Esophagus squamous epithelium (tissue), 5 donors: ENCODE measurements around the gene MIOS. TPM values are rescaled to one million over a fixed set of nuclear protein-coding genes. Genes with fewer than 3 reads are reported as not detected.

ENCODE experiments used
- DNase-seq: peaks from one replicate; lab custom pipeline; 2025; lab: John Stamatoyannopoulos, UW
- H3K27ac ChIP-seq, 4 donors: fragments of 200-600 bp; sonication (generic); one replicate each; pipeline ENCODE4 v1.5.1; 2016 to 2019; ENCODE audit warnings: mild to moderate bottlenecking in 1 of 4
- H3K27me3 ChIP-seq, 4 donors: fragments of 200-600 bp; sonication (generic); 1 replicate in 3 of 4; 2 replicates in 1 of 4; pipeline versions ENCODE4 v1.5.1 to v1.6.0; 2017 to 2021; ENCODE audit warnings: antibody characterized with exemption in 1 of 4
- H3K36me3 ChIP-seq, 3 donors: fragments of 200-600 bp; sonication (generic); one replicate each; pipeline ENCODE4 v1.5.1; 2016 to 2019
- H3K4me1 ChIP-seq, 3 donors: fragments of 200-600 bp; sonication (generic); one replicate each; pipeline ENCODE4 v1.5.1; 2017 to 2019
- H3K4me3 ChIP-seq, 4 donors: fragments of 200-600 bp; sonication (generic); 1 replicate in 3 of 4; 2 replicates in 1 of 4; pipeline ENCODE4 v1.5.1; 2016 to 2019; ENCODE audit warnings: mild to moderate bottlenecking in 2 of 4, moderate library complexity in 1 of 4
- H3K9me3 ChIP-seq, 3 donors: fragments of 200-600 bp; sonication (generic); one replicate each; pipeline ENCODE4 v1.5.1; 2016 to 2019
- POLR2A ChIP-seq, 4 donors: fragments of 450-650 bp; IDR thresholded peaks; one replicate each; pipeline ENCODE4 v1.6.1; 2017; ENCODE audit warnings: antibody characterized with exemption in 4 of 4, mild to moderate bottlenecking in 4 of 4, moderate library complexity in 3 of 4
- WGBS, 2 donors: methylation state at CpG; one replicate each; pipeline ENCODE4 v1.1.5; 2018; 5-methylcytosine and 5-hydroxymethylcytosine counted together
- intact Hi-C: fragments of 100-400 bp; cut with DNase I; formaldehyde crosslinking; loops from one replicate; pipeline ENCODE4 v1.15.0; 2022
- total RNA-seq, 4 donors: library from RNA; depleted of rRNA; stranded (reverse); fragments of >200 nt; gene quantifications; one replicate each; pipeline ENCODE4 v1.1.0, GENCODE V29; 2016
- TF ChIP-seq, protein P1 (sequence below), 6 experiments: fragments of 450-650 bp in 4 of 6; fragments of 200-600 bp in 2 of 6; sonication (generic) in 2 of 6; IDR thresholded peaks; one replicate each; pipeline ENCODE4 v1.5.1; 2016 to 2019; ENCODE audit warnings: antibody characterized with exemption in 6 of 6, mild to moderate bottlenecking in 4 of 6, moderate library complexity in 4 of 6
- donor health status: DM: yes; HTN: yes; CAD: no.

The MIOS gene
- total RNA-seq, 4 donors from 2014 or later: 36.5 to 62.9 (median 53.7) TPM

DNA sequence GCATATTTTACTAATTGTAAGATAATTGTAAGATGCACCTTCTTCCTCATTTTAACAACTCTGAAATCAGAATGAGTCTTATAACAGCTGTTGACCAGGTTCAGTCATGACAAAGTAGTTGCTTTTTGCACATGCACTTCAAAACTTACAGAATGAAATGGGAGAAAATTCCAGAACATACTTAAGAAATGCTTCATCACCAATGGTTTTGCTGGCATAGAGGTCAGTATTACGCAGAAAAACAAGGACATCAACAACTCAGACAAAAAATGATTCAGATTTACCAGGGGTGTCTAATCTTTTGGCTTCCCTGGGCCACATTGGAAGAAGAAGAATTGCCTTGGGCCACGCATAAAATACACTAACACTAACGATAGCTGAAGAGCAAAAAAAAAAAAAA lies 44.3 kb upstream of the MIOS start:
- TF ChIP-seq, protein P1, sequence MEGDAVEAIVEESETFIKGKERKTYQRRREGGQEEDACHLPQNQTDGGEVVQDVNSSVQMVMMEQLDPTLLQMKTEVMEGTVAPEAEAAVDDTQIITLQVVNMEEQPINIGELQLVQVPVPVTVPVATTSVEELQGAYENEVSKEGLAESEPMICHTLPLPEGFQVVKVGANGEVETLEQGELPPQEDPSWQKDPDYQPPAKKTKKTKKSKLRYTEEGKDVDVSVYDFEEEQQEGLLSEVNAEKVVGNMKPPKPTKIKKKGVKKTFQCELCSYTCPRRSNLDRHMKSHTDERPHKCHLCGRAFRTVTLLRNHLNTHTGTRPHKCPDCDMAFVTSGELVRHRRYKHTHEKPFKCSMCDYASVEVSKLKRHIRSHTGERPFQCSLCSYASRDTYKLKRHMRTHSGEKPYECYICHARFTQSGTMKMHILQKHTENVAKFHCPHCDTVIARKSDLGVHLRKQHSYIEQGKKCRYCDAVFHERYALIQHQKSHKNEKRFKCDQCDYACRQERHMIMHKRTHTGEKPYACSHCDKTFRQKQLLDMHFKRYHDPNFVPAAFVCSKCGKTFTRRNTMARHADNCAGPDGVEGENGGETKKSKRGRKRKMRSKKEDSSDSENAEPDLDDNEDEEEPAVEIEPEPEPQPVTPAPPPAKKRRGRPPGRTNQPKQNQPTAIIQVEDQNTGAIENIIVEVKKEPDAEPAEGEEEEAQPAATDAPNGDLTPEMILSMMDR (IDR thresholded peaks at IDR 0.05): no peak
- TF ChIP-seq POLR2A (IDR thresholded peaks at IDR 0.05): no peak
- no peak overlapping the region for H3K27ac ChIP-seq
- no peaks in the 10 kb centered on the region for H3K27me3 ChIP-seq
- H3K4me3 ChIP-seq: no peak overlapping the region
- intact Hi-C loops: no loop called here
- WGBS, 2 donors: 87 to 92% methylated on average over 3 of the region's 3 CpGs
- no peaks in the 10 kb centered on the region for H3K9me3 ChIP-seq
- no peak for DNase-seq
- H3K4me1 ChIP-seq: peaks cover 0 to 3% (median 0%) of the 10 kb centered on the region in 3 donors
- no peaks in the 10 kb centered on the region for H3K36me3 ChIP-seq

DNA sequence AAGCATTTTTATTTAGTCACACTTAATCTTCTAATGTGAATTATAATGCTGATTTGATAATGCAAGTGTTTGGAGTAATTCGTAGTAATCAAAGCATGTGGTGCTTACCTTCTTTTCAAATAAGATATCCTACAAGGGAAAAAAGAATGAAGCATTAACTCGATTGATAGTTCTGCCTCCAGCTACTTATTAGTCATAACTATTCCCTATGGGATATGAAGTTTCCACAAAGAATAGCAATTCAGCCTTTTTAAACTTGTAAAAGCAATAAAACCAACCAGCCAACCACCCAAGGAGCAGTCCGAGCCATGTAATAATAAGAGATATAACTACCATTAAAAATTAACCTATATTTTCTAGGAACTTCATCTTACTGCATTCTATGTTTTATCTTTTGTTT lies 42.6 kb upstream of the MIOS start:
- H3K4me1 ChIP-seq: no peaks in the 10 kb centered on the region
- 46 to 47% methylated on average over 3 of the region's 3 CpGs for WGBS, 2 donors
- H3K4me3 ChIP-seq: no peak overlapping the region
- TF ChIP-seq, protein P1 (IDR thresholded peaks at IDR 0.05): no peak
- TF ChIP-seq POLR2A (IDR thresholded peaks at IDR 0.05): no peak
- H3K36me3 ChIP-seq: no peaks in the 10 kb centered on the region
- no peaks in the 10 kb centered on the region for H3K27me3 ChIP-seq
- no peak overlapping the region for H3K27ac ChIP-seq
- intact Hi-C loops: no loop called here
- no peak for DNase-seq
- no peaks in the 10 kb centered on the region for H3K9me3 ChIP-seq

DNA sequence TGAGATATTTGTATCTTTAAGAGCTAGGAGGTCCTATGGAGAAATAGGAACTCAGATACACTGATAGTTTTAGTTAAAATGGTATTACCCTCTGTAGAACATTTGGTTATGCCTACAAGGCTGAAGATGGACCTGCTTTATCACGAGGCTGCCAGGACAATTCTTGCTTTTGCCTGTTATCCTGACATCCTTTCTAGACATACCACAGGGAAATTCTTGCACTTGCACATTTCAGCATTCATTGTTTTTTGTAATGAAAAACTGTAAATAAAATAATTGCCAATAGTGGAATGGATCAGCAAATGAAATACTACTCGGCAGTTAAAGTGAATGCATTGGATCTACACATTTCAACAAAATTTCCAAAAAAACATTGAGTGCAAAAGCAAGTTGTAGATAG lies 40.7 kb upstream of the MIOS start:
- Histone ChIP-seq H3K4me3 (no peak overlapping the region), H3K36me3 (no peaks in the 10 kb centered on the region), H3K4me1 (no peaks in the 10 kb centered on the region), H3K27me3 (no peaks in the 10 kb centered on the region), H3K9me3 (no peaks in the 10 kb centered on the region), H3K27ac (no peak overlapping the region)
- no peak for TF ChIP-seq POLR2A (IDR thresholded peaks at IDR 0.05)
- TF ChIP-seq, protein P1 (IDR thresholded peaks at IDR 0.05): no peak
- no peak for DNase-seq
- WGBS, 2 donors: 89 to 92% methylated on average over 2 of the region's 2 CpGs
- intact Hi-C loops: no loop called here

DNA sequence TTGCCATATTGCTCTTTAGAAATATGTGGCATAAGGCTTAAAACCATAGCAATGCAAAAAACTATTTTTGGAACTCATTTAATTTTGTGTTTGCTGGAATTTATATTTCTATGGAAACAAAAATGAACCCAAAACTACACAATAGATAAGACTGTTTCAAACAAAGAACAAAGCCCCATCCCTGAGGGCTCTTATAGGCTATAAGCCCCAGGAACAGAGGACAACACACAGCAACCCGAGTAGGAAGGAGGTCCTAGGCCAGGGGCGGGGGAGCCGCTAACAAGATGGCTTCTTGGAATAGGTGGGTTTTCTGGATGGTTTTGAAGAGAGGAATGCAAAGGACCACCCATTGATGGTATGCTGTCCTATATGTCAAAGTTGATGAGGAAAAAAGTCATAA lies 39.6 kb upstream of the MIOS start:
- Histone ChIP-seq H3K36me3 (no peaks in the 10 kb centered on the region), H3K4me1 (no peaks in the 10 kb centered on the region), H3K9me3 (no peaks in the 10 kb centered on the region), H3K27ac (no peak overlapping the region), H3K27me3 (no peaks in the 10 kb centered on the region), H3K4me3 (no peak overlapping the region)
- TF ChIP-seq, protein P1 (IDR thresholded peaks at IDR 0.05): no peak
- TF ChIP-seq POLR2A (IDR thresholded peaks at IDR 0.05): no peak
- DNase-seq: no peak
- intact Hi-C loops: no loop called here
- WGBS, 2 donors: 80 to 90% methylated on average over 3 of the region's 3 CpGs

DNA sequence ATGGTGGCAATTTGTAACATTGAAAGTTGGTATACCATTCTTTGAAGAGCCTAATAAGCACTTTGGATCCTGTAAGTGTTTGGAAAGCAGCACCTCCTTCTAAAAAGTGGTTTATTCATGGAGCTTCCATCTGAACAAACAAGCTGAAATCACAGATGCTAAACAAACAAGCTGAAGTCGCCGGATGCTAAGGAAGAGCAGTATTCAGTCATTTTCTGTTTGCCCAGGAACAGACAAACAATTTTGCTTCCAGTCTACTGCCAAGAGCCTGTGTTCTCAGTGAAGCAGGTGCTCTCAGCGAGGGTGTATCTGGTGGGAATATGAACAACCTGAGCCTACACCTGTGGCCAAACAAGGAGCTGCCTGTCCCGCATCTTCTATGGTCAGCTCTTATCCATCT lies 37.4 kb upstream of the MIOS start:
- no peaks in the 10 kb centered on the region for H3K9me3 ChIP-seq
- no peaks in the 10 kb centered on the region for H3K4me1 ChIP-seq
- WGBS, 2 donors: 78 to 86% methylated on average over 3 to 4 of the region's 4 CpGs
- DNase-seq: no peak
- H3K27ac ChIP-seq: no peak overlapping the region
- intact Hi-C loops: no loop called here
- no peaks in the 10 kb centered on the region for H3K36me3 ChIP-seq
- no peak for TF ChIP-seq POLR2A (IDR thresholded peaks at IDR 0.05)
- TF ChIP-seq, protein P1 (IDR thresholded peaks at IDR 0.05): no peak
- no peaks in the 10 kb centered on the region for H3K27me3 ChIP-seq
- H3K4me3 ChIP-seq: no peak overlapping the region
